Measurements from ENCODE around the gene SLC9A3. TPM values are rescaled to one million over a fixed set of nuclear protein-coding genes. Genes with fewer than 3 reads are reported as not detected.

SLC9A3 gene
- total RNA-seq = 1 to 10 TPM; 2.0 to 2.3 TPM

DNA sequence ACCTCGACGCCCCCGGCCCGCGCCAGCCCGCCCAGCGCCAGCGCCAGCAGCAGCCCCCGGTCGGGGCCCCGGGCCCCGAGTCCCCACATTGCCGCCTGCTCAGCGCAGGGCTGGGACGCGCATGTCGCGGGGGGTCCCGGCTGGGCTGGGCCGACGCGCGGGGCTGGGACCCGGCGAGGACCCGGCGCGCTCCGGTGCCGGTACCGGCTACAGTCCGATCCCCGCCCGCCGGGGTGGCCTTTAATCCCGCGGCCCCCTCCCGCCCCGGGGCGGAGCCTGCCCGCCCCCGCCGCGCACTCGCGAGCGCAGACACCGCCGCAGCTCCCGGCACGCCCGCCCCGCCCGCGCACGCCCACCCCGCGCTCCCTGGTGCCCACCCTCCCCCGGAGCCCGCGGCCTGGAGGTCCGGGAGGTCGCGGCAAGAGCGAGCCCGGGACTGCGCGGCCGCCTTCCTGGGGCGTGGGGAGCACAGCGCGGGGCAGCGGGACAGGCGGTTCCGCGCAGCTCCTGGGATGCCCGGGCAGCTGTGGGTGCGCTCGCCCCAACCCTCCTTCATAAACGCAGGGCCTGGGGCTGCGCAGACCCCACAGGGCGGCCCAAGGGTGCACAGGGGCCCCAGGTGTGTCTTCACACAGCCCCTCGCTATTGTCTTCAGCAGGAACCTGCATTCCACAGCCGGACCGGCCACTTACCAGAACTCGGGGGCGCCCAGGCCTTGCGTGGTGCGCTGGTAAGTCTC lies at the start of gene SLC9A3:
Gene SLC9A3 (minus strand): TSS at position 216 of the 739 bp plus-strand sequence.
- POLR2A ChIA-PET = no interaction called here
- DNase-seq (no peak), ATAC-seq (ENCODE audit: low read depth) (no peak)
- Mint-ChIP-seq H3K36me3 (no peaks in the 10 kb centered on the region), H3K4me1 (peaks cover 26% of the 10 kb centered on the region), H3K27ac (no peak within 1 kb of the TSS), H3K4me3 (peak within 1 kb of the TSS; percentile 35), H3K9me3 (no peaks in the 10 kb centered on the region), H3K27me3 (peaks cover 52% of the 10 kb centered on the region)

DNA sequence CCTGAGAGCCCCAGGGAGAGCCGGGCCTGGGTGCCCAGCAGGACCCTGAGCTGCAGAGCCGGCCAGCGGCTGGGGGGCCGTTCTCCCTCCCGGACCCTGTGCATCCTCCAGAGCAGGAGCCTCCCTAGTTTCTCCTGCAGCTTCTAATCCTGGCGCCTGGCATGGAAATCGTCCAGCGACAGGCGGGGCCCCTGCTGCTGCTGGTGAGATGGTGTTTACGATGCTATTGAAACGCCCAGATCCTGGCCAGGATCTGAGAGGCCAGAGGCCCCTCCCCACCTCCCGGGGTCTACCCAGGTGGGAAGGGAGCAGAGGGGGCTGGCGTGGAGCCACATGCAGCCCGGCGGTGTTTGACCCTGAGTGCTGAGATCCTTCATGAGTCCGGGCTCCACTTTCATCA lies 49.7 kb upstream of the SLC9A3 start:
- Mint-ChIP-seq H3K4me3 (no peak overlapping the region), H3K9me3 (peaks cover 16% of the 10 kb centered on the region), H3K27ac (no peak overlapping the region), H3K4me1 (no peaks in the 10 kb centered on the region), H3K27me3 (peaks cover 26% of the 10 kb centered on the region), H3K36me3 (no peaks in the 10 kb centered on the region)
- DNase-seq = no peak
- POLR2A ChIA-PET = no interaction called here
- ATAC-seq (ENCODE audit: low read depth) = no peak

- DNase-seq (no peak), ATAC-seq (ENCODE audit: low read depth) (no peak)
- POLR2A ChIA-PET = no interaction called here
- Mint-ChIP-seq H3K9me3 (peaks cover 14% of the 10 kb centered on the region), H3K27me3 (peaks cover 25% of the 10 kb centered on the region), H3K36me3 (no peaks in the 10 kb centered on the region), H3K27ac (no peak overlapping the region), H3K4me1 (no peaks in the 10 kb centered on the region), H3K4me3 (no peak overlapping the region)
These were observed 49.0 kb upstream of the SLC9A3 start for GRCh38 chr5:573206-573605.

GRCh38 chr5:572398-573019 lies 48.3 kb upstream of the SLC9A3 start:
- H3K9me3 Mint-ChIP-seq = peaks cover 14% of the 10 kb centered on the region

DNA sequence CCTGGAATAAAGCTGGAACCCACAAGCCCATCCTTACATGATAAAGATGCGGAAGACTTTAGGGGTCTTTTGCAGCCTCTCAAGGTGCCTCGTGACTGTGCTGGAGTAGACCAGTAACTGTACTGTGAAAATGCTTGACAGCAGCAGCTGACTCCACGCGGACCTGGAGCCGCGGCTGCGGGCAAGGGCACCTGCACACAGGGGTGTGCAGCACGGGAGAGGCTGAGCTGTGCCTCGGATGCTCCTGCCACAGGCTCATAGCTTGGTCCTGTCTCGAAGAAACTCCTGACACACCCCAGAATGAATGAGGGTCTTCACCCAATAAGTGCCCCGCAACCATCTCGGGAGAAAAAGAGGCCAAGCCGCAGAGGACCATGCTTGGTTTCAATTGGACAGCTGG lies 47.5 kb upstream of the SLC9A3 start:
- H3K4me1 Mint-ChIP-seq = no peaks in the 10 kb centered on the region
- H3K27me3 Mint-ChIP-seq = peaks cover 27% of the 10 kb centered on the region
- no peak overlapping the region for H3K27ac Mint-ChIP-seq
- H3K4me3 Mint-ChIP-seq = no peak overlapping the region
- POLR2A ChIA-PET = no interaction called here
- no peaks in the 10 kb centered on the region for H3K36me3 Mint-ChIP-seq
- H3K9me3 Mint-ChIP-seq = peaks cover 14% of the 10 kb centered on the region
- DNase-seq = no peak
- no peak for ATAC-seq (ENCODE audit: low read depth)

More at GRCh38 chr5:572398-573019, 48.3 kb upstream of the SLC9A3 start:
- no peak for ATAC-seq (ENCODE audit: low read depth)
- Mint-ChIP-seq H3K27ac (no peak overlapping the region), H3K27me3 (peaks cover 19% of the 10 kb centered on the region), H3K36me3 (no peaks in the 10 kb centered on the region), H3K4me3 (no peak overlapping the region), H3K4me1 (no peaks in the 10 kb centered on the region)
- POLR2A ChIA-PET = no interaction called here
- DNase-seq = no peak

DNA sequence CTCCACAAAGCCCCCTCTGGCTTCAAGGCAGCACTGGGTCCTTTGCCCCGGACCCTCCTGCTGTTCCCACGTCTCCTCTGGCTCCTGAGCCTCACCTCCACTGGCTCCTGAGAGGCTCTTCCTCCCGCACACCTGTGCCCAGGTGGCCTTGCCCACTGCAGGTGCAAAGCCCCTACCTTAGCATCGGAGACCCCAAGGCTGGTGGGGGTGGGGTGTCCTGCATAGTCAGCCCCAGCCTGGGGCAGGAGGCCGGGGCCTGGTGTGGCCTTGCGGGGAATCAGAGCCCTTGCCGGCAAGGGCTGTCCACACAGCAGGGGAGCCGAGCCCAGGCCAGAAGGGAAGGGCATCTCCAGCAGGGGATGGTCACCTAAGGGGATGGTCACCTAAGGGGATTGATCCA lies 46.6 kb upstream of the SLC9A3 start:
- POLR2A ChIA-PET = no interaction called here
- Mint-ChIP-seq H3K4me1 (no peaks in the 10 kb centered on the region), H3K9me3 (peaks cover 8% of the 10 kb centered on the region), H3K27ac (no peak overlapping the region), H3K36me3 (no peaks in the 10 kb centered on the region), H3K27me3 (peaks cover 30% of the 10 kb centered on the region), H3K4me3 (no peak overlapping the region)
- ATAC-seq (ENCODE audit: low read depth) (no peak), DNase-seq (no peak)

- Mint-ChIP-seq H3K9me3 (peaks cover 4% of the 10 kb centered on the region), H3K27me3 (peaks cover 27% of the 10 kb centered on the region), H3K36me3 (no peaks in the 10 kb centered on the region), H3K4me1 (no peaks in the 10 kb centered on the region), H3K27ac (no peak overlapping the region), H3K4me3 (no peak overlapping the region)
- no peak for DNase-seq
- no peak for ATAC-seq (ENCODE audit: low read depth)
- POLR2A ChIA-PET = no interaction called here
These were observed 46.2 kb upstream of the SLC9A3 start for GRCh38 chr5:570446-570845.

DNA sequence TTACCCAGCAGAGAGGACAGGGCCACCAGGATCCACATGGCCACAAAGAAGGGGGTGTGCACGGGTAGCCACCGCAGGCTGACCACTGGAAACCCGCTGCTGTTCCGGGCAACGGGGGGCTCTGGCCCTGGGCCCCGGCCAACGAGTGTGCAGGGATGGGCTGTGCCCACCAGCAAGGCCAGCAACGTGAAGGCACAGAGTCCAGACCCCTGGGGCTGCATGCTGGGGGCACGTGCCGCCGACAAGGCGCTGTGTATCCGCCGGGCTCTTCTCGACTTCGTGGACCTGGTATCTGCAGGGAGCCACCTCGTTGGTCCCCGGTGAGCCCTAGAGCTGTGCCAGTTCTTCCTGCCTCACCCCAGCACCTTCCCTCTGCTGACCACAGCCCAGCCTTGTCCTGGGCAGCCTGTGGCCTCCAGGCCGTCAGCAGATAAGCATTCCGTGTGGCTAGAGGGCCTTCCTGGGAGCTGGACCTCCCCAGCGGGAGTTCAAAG lies 45.7 kb upstream of the SLC9A3 start:
- H3K36me3 Mint-ChIP-seq = no peaks in the 10 kb centered on the region
- no peak for ATAC-seq (ENCODE audit: low read depth)
- no peak overlapping the region for H3K4me3 Mint-ChIP-seq
- H3K9me3 Mint-ChIP-seq = no peaks in the 10 kb centered on the region
- H3K27ac Mint-ChIP-seq = no peak overlapping the region
- no peaks in the 10 kb centered on the region for H3K4me1 Mint-ChIP-seq
- POLR2A ChIA-PET = no interaction called here
- H3K27me3 Mint-ChIP-seq = peaks cover 23% of the 10 kb centered on the region
- no peak for DNase-seq

DNA sequence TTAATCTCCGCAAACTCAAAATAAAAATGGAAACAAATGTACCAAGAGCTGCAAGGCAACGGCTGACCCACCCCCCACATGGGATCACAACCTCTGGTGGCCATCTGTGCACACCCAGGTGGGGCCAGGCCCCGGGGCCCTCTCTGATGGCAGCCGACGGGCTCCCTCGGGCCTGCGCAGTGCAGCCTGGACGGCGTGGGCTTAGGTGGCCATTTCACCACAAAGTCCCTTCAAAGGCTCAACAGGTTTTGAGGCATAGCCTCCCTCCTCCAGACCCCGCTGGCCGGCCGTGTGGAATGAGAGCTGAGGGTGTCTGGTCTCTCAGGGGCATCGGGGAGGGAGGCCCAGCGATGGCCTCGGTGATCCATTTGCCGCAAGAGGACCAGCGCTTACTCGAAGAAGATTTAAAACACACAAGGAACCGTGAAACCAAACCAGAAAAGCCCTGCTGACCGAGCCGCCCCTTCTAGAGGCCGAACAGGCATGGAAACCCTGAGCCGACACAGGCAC lies 45.2 kb upstream of the SLC9A3 start:
- DNase-seq (no peak), ATAC-seq (ENCODE audit: low read depth) (no peak)
- Mint-ChIP-seq H3K27ac (no peak overlapping the region), H3K27me3 (peaks cover 19% of the 10 kb centered on the region), H3K36me3 (no peaks in the 10 kb centered on the region), H3K9me3 (no peaks in the 10 kb centered on the region), H3K4me1 (no peaks in the 10 kb centered on the region), H3K4me3 (no peak overlapping the region)
- POLR2A ChIA-PET = no interaction called here

- Mint-ChIP-seq H3K4me3 (no peak overlapping the region), H3K9me3 (no peaks in the 10 kb centered on the region), H3K36me3 (no peaks in the 10 kb centered on the region), H3K27me3 (peaks cover 16% of the 10 kb centered on the region), H3K27ac (no peak overlapping the region), H3K4me1 (no peaks in the 10 kb centered on the region)
- POLR2A ChIA-PET = no interaction called here
- ATAC-seq (ENCODE audit: low read depth) (no peak), DNase-seq (no peak)
These were observed 44.6 kb upstream of the SLC9A3 start for GRCh38 chr5:568809-569208.

GRCh38 chr5:568061-568781 lies 44.0 kb upstream of the SLC9A3 start:
- Mint-ChIP-seq H3K4me3 (no peak overlapping the region), H3K36me3 (no peaks in the 10 kb centered on the region), H3K9me3 (no peaks in the 10 kb centered on the region), H3K27me3 (peaks cover 16% of the 10 kb centered on the region), H3K4me1 (no peaks in the 10 kb centered on the region), H3K27ac (no peak overlapping the region)
- DNase-seq = no peak
- ATAC-seq (ENCODE audit: low read depth) = no peak
- POLR2A ChIA-PET = no interaction called here

- POLR2A ChIA-PET = no interaction called here
- Mint-ChIP-seq H3K27me3 (peaks cover 16% of the 10 kb centered on the region), H3K36me3 (no peaks in the 10 kb centered on the region), H3K4me1 (no peaks in the 10 kb centered on the region), H3K9me3 (no peaks in the 10 kb centered on the region), H3K27ac (no peak overlapping the region), H3K4me3 (no peak overlapping the region)
- no peak for ATAC-seq (ENCODE audit: low read depth)
- DNase-seq = no peak
These were observed 43.4 kb upstream of the SLC9A3 start for GRCh38 chr5:567664-568060.

GRCh38 chr5:566636-567309 lies 42.5 kb upstream of the SLC9A3 start:
- no peak overlapping the region for H3K27ac Mint-ChIP-seq
- no peaks in the 10 kb centered on the region for H3K4me1 Mint-ChIP-seq
- H3K4me3 Mint-ChIP-seq = no peak overlapping the region
- no peaks in the 10 kb centered on the region for H3K36me3 Mint-ChIP-seq
- DNase-seq (no peak), ATAC-seq (ENCODE audit: low read depth) (no peak)
- H3K27me3 Mint-ChIP-seq = peaks cover 16% of the 10 kb centered on the region
- H3K9me3 Mint-ChIP-seq = no peaks in the 10 kb centered on the region
- POLR2A ChIA-PET = no interaction called here
